Urinary bladder (tissue), 4 donors: Measurements from ENCODE around the gene ENTPD8. TPM values are rescaled to one million over a fixed set of nuclear protein-coding genes. Genes with fewer than 3 reads are reported as not detected.
A peak's percentile ranks its signal among the peaks of the same experiment; 100 is the strongest.

Source experiments
- DNase-seq: peaks from one replicate; pipeline ENCODE4 v3.0.0-alpha.2; 2015; ENCODE audit errors: extremely low spot score
- H3K27ac ChIP-seq: one replicate; pipeline ENCODE4 v1.5.1; 2013; ENCODE audit warnings: low read depth, mild to moderate bottlenecking, moderate library complexity
- H3K36me3 ChIP-seq: one replicate; pipeline ENCODE4 v1.6.1; 2013; ENCODE audit warnings: mild to moderate bottlenecking, moderate library complexity; ENCODE audit not compliant: insufficient read depth
- H3K4me1 ChIP-seq: one replicate; pipeline ENCODE4 v1.6.1; 2013; ENCODE audit warnings: mild to moderate bottlenecking, moderate library complexity; ENCODE audit not compliant: insufficient read depth
- H3K4me3 ChIP-seq: one replicate; pipeline ENCODE4 v1.5.1; 2013; ENCODE audit warnings: low read depth, low read length
- WGBS: extraction: QIAGEN DNeasy Blood & Tissue Kit; methylation state at CpG from one replicate; pipeline ENCODE4 v1.1.7; 2013; 5-methylcytosine and 5-hydroxymethylcytosine counted together
- polyA plus RNA-seq: library from polyadenylated mRNA; stranded (reverse); fragments of 200-250 nt; gene quantifications from one replicate; pipeline ENCODE4 v1.2.3, GENCODE V29; 2013
- total RNA-seq: library from RNA; depleted of rRNA; stranded (reverse); fragments of >200 nt; gene quantifications from one replicate; pipeline ENCODE4 v1.2.3, GENCODE V29; 2014
- donor health status: healthy with polysubstance abuse.
- donor health status: healthy.

Gene ENTPD8
- total and polyA plus RNA-seq, 2 donors = 0.16 TPM; not detected in 1

DNA sequence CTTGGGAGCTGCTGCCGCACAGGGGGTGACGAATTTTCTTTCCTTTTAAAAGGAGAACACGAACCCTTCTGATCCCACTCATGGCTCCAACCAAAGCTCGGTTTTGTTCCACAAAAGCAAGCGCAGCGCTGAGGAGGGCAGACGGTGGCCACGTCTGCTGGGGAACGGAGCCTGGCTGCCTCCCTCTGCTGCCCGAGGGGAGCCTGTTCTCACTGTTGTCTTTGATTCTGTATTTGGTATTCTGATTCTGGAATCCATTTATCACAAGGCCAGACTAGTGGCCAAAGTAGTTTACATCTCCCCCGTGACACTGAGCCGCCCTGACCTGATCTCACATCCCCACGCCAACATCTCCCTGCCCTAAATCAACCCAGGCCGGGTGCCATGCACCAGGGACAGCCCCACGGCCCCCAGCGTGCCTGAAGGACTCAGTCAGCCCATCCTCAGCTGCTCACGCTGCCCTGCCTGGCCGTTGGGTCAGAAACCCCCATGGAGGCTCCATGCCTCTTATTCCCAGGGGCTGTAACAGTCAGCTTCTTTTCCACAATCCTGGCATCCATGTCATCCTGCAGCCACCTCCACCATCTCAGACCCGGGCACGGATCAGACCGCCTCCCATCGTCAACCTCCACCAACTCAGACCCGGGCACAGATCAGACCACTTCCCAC lies 24.7 kb upstream of the ENTPD8 start:
- Histone ChIP-seq H3K27ac (no peak overlapping the region), H3K36me3 (no peaks in the 10 kb centered on the region), H3K4me1 (no peaks in the 10 kb centered on the region), H3K4me3 (no peak overlapping the region)
- 89% methylated on average over 23 of the region's 23 CpGs for WGBS
- DNase-seq = no peak

DNA sequence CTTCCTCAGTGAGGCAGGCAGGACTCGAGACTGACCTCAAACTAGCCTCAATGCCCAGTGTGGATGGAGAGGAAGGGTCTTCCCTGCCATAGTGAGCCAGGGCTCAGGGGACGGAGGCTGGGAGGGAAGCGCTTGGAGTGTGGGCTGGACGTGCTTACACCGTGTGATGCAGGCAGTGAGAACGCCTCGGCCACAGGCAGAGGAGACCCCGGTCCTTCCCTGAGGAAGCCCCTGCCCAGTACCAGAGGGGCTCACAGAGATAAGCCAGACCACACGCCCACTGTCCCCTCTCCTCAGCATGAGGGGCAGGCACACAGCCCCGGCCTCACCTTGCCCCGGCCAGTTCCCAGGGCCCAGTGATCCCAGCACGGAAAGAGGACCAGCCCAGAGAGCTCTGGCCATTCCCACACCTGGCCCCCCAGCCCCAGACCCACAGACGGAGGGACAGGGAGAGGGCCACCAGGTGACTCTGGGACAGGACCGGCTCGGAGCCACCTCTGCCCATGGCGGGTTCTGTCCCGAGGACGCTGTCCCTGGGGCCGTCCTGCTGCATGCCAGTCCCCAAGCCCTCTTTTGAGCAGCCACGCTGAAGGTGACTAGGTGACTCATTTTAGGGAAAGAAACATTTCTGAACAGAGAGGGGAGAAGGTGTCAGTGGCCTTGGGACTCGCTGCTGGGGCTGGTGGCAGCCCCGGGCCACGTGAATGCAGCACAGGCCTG lies 24.0 kb upstream of the ENTPD8 start:
- H3K27ac ChIP-seq = no peak overlapping the region
- no peak overlapping the region for H3K4me3 ChIP-seq
- 92% methylated on average over 23 of the region's 23 CpGs for WGBS
- no peak for DNase-seq
- H3K4me1 ChIP-seq = no peaks in the 10 kb centered on the region
- no peaks in the 10 kb centered on the region for H3K36me3 ChIP-seq

DNA sequence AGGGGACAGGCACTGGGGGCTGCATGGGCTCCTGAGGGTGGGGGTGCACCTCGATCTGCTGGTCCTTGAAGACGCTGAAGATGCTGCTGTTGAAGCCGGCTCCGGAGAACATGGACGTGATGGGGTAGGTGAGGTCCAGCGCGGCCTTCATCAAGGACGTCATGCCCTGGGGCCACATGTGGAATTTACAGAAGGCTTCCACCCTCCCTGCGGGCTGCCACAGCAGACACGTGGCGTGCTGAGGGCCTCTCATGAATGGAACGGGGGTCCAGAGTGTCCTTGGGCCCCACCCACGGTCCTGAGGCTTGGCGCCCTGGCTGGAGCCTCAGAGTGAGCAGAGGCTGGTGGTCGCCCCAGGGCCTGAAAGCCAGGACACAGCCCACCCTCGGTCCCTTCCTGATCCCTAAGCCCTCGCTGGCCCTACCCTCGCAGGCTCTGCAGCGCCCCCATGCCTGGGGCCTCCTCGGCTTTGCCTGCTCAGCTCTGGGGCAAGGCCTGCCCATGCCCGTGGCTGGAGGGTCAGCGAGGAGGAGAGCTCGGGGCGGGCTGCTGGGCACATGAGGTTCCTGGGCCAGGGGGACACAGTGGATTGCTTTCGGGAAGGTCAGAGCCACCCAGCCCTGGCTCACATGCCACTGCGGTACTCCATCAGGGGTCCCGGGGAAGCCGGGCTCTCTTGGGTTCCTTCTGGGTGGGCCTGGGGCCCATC lies 23.3 kb upstream of the ENTPD8 start:
- no peaks in the 10 kb centered on the region for H3K36me3 ChIP-seq
- H3K4me1 ChIP-seq = no peaks in the 10 kb centered on the region
- H3K27ac ChIP-seq = no peak overlapping the region
- WGBS = 93% methylated on average over 28 of the region's 28 CpGs
- no peak overlapping the region for H3K4me3 ChIP-seq
- no peak for DNase-seq

DNA sequence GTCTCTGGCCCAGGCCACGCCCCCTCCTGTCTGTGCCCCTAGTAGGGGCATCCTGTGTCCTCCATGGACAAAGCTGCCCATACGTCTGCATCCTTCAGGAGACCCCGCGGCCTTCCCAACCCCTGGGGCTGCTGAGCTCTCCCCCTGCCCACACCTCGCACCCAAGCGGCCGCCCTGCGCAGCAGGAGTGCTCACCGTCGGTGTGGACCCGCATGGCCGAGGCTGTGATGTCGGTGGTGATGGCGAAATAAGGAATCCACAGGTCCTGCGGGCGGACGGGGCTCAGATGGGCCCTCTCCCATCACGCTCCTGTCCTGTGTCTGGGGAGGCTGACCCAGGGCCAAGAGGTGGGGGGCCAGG lies 22.8 kb upstream of the ENTPD8 start:
- 97% methylated on average over 18 of the region's 18 CpGs for WGBS
- DNase-seq = no peak

DNA sequence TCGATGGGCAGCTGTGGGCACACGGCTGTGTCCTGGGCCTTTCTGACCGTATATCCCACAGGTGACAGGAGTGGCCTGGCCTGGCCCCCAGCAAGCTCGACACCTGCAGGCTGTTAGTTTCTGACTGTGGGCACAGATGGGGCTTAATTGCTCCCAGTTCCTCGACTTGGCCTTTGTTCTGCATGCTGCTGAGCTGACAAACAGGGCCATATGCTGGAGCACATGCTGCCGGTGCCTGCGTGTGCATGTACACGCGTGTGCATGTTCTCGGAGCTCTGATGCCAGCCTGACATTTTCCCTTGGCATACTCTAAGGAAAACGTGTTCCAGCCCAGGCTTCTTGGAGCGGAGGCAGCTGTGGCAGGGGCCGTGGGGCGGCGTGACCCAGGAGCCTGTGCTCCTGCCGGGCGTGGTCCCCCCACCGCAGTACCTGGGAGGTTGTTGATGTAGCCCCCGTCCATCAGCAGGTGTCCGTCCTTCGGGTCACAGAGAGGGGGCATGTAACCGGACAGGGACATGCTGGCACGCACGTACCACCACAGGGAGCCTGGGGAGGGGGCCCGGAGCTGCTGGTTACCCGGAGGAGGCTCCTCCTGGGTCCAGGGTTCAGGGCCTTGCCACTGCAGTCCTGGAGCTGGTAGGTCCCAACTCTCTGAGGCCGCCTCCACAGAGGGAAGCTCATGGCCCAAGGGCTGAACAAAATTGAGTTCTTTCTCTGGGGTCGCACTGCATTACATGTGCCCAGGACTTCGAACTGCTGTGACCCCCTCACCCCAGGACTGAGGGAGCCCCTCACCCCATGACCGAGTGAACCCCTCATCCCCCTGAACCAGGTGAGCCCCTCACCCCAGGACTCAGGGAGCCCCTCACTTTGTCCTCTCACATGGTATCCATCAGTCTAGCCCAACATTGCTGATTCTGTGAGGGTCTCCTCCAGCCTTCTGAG lies 22.1 kb upstream of the ENTPD8 start:
- no peak overlapping the region for H3K4me3 ChIP-seq
- no peaks in the 10 kb centered on the region for H3K4me1 ChIP-seq
- no peaks in the 10 kb centered on the region for H3K36me3 ChIP-seq
- H3K27ac ChIP-seq = no peak overlapping the region
- DNase-seq = no peak
- WGBS = 93% methylated on average over 30 of the region's 30 CpGs

More for the DNA sequence above, 22.8 kb upstream of the ENTPD8 start:
- Histone ChIP-seq H3K4me1 (no peaks in the 10 kb centered on the region), H3K36me3 (no peaks in the 10 kb centered on the region), H3K4me3 (no peak overlapping the region), H3K27ac (no peak overlapping the region)

DNA sequence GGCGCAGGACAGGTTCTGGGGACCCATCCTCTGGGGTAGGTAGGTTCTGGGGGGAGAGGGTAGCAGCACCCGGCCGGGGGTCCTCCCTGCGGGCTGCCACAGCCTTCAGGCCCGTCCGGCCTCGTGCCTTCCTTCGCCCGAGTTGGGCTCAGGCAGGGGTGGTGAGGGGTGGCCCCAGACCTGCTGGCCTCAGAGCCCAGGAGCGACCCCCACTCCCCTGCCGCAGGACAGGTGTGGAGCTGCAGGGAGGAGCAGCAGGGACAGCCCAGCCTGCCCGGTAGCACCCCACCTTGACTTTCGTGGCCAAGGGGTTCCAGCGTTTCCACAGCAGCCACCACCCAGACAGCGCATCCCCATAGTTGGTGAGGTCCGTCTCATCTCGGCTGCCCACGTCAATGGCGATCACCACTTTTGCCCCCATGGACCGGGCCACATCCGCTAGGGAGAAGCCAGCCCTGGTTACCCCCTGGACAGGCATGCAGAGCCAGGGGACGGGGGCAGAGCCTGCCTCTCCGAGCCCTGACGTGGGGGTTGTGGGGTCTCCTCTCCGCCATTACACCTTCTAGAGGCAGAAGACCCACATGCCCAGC lies 21.3 kb upstream of the ENTPD8 start:
- DNase-seq = no peak
- Histone ChIP-seq H3K27ac (no peak overlapping the region), H3K36me3 (no peaks in the 10 kb centered on the region), H3K4me3 (no peak overlapping the region), H3K4me1 (no peaks in the 10 kb centered on the region)
- 92% methylated on average over 25 of the region's 25 CpGs for WGBS

DNA sequence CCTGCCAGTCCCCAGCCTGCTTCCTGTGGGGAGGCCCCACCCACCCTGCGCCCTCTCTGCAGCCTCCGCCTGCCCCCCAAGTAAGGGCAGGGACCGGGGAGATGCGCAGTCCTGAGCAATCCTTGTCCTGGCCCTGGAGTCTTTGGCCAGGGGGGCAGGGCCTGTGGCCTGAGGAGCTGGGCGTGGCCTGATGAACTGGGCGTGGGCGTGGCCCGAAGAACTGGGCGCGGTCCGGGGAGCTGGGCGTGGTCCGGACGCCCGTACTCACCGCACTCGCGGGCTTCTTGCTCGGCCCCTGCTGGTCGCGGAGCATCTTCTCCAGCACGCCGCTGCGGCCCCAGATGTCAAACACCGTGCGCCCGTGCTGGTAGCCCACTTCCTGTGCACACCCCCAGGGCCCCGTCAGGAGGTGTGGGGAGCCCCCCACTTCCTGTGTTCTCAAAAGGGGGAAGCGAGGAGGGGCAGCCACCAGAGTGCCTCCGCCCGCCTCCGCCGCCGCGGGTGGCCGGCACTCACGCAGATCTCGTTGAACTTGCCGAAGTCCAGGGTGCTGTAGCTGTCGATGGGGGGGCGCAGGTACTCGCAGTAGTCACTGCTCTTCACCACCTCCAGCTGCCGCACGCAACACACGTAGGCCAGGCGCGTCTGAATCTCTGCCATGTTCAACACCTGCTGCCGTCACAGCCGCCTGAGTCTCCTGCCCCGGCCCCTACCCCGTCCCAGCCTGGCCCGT lies 20.7 kb upstream of the ENTPD8 start:
- H3K27ac ChIP-seq = no peak overlapping the region
- 54% methylated on average over 52 of the region's 52 CpGs for WGBS
- H3K4me1 ChIP-seq = no peaks in the 10 kb centered on the region
- no peak overlapping the region for H3K4me3 ChIP-seq
- no peak for DNase-seq
- no peaks in the 10 kb centered on the region for H3K36me3 ChIP-seq

DNA sequence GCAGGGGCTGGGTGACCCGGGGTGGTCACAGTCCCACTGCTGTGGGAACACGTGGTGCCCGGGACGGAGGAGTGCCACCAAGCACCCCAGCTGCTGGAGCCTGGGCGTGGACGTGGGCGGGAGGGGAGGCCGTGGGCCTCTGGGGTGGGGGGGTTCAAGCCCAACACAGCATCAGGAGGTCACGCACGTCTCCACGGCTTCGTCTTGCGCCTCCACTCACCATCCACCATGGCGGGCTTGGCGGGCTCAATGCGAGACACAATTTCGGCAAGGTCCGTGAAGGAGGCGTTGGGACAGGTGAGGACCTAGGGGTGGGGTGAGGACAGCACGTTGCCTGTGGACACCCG lies 20.1 kb upstream of the ENTPD8 start:
- WGBS = 93% methylated on average over 21 of the region's 21 CpGs
- no peak for DNase-seq
- H3K4me3 ChIP-seq = no peak overlapping the region
- no peak overlapping the region for H3K27ac ChIP-seq
- H3K36me3 ChIP-seq = no peaks in the 10 kb centered on the region
- no peaks in the 10 kb centered on the region for H3K4me1 ChIP-seq

DNA sequence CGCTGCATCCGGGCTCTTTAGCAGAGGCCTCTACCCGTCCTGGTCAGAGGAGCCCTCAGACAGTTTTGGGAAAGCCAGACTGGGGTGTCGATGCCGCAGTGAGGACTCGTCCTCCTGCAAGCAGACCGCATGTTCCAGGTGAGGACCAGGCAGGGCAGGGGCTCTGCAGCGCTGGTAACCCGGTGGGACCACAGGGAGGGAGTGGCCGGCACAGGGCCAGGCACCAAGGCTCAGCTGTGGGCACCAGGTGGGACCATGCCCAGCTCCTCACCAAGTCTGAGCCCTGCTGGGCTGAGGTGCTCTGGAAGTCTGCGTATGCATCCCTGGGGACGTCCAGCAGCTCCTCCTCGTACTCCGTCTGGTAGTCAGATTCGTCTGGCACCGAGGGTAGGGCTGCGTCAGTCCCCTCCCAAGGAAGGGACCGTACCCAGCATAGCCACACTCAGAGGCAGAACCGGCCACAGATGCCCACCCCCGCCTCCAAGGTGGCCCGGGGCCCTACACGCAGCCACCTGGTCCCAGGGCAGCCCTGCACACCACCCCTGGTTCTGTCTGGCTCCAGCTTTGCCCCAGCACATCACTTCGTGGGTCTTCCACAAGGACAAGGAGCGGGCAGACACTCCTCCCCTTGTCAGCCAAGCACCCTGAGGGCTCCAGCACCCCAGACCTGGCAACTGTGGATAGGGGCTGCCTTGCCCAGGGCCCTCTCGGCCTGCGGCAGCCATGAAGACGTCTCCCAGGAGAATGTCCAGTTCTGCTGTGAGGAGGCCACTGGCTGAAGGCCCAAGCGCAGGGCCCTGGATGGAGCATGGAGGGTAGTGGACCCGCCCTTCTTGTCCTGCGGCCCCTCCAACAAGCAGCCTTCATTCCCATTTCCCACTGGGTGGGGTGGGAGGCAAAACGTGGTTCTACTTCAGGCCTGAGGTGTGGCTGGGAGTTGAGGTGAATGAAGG lies 19.5 kb upstream of the ENTPD8 start:
- no peaks in the 10 kb centered on the region for H3K36me3 ChIP-seq
- no peaks in the 10 kb centered on the region for H3K4me1 ChIP-seq
- no peak overlapping the region for H3K4me3 ChIP-seq
- 94% methylated on average over 31 of the region's 31 CpGs for WGBS
- DNase-seq = no peak
- H3K27ac ChIP-seq = no peak overlapping the region

DNA sequence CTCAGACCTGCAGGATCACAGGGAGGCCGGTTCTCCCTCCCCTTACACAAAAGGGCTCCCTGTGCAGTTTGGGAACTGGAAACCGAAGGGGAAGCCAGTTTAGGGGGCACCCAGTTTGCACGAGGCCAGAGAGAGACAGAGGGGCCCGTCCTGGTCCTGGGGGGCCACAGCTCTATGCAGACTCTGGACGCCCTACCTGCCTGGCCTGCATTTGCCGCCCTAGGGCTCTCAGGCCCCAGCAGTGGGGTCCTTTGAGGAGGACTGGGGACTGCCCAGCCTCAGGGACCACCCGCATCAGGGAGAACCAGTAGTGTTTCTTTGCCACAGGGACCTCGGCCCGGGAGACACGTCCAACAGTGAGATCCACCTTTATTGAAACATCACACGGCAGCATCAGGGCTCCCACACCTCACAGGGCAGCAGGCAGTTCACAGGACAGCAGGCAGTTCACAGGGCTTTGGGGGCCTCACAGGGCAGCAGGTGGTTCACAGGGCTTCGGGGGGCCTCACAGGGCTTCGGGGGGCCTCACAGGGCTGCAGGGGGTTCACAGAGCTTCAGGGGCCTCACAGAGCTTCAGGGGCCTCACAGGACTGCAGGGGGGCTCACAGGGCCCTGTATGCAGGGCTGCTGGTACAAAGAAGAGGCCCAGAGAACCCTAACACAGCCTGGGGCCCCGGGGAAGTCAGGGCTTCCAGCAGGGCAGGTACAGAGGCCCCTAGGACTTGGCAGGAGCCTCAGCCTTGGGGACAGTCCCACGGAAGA lies 18.6 kb upstream of the ENTPD8 start:
- no peak for DNase-seq
- no peak overlapping the region for H3K27ac ChIP-seq
- WGBS = 51% methylated on average over 15 of the region's 15 CpGs
- H3K4me3 ChIP-seq = peak overlapping the region; percentile 57
- H3K4me1 ChIP-seq = no peaks in the 10 kb centered on the region
- no peaks in the 10 kb centered on the region for H3K36me3 ChIP-seq

DNA sequence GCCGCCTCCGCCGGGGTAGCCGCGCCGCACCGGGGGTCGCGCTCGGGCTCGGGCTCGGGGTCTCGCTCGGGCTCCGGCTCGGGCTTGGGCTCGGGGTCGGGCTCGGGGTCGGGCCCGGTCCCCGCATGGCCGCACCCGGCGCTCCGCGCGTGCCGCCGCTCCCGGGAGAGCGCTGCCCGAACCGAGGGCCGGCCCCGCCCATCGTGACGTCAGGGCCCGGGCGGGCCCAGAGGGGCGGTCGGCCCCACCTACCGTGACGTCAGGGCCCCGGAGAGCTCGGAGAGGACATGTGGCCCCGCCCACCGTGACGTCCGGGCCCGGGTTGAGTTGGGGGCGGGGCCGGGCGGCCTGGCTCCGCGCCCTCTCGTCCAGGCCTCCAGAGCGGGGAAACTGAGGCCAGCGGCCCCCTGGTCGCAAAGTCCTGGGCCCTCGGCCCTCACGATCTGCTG lies 18.0 kb upstream of the ENTPD8 start, which contains the start of gene NSMF:
TSS of gene NSMF (minus strand) at position 183 of the 449 bp plus-strand sequence. CDS start 232 bp downstream, outside the sequence.
- Histone ChIP-seq H3K4me1 (no peaks in the 10 kb centered on the region), H3K27ac (no peak within 1 kb of the TSS), H3K4me3 (peak within 1 kb of the TSS; percentile 57), H3K36me3 (no peaks in the 10 kb centered on the region)
- DNase-seq = peak; percentile 59
- WGBS = under 1% methylated on average over 62 of the region's 62 CpGs
